ENCODE measurements around the gene SLC4A1.

SLC4A1 gene

GRCh38 chr17:44297975-44298374 lies 30.0 kb upstream of the SLC4A1 start:
- no peaks in the 10 kb centered on the region for H3K9me3 ChIP-seq (ENCODE audit: severe bottlenecking)
- no peak for DNase-seq
- TF ChIP-seq, protein P1, sequence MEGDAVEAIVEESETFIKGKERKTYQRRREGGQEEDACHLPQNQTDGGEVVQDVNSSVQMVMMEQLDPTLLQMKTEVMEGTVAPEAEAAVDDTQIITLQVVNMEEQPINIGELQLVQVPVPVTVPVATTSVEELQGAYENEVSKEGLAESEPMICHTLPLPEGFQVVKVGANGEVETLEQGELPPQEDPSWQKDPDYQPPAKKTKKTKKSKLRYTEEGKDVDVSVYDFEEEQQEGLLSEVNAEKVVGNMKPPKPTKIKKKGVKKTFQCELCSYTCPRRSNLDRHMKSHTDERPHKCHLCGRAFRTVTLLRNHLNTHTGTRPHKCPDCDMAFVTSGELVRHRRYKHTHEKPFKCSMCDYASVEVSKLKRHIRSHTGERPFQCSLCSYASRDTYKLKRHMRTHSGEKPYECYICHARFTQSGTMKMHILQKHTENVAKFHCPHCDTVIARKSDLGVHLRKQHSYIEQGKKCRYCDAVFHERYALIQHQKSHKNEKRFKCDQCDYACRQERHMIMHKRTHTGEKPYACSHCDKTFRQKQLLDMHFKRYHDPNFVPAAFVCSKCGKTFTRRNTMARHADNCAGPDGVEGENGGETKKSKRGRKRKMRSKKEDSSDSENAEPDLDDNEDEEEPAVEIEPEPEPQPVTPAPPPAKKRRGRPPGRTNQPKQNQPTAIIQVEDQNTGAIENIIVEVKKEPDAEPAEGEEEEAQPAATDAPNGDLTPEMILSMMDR (IDR thresholded peaks at IDR 0.05; ENCODE audit: low read depth, low read length), result no peak
- H3K27me3 ChIP-seq (ENCODE audit: insufficient read depth, low read depth, severe bottlenecking), result no peaks in the 10 kb centered on the region
- no peak overlapping the region for H3K4me3 ChIP-seq (ENCODE audit: low read depth, low read length)
- no peak overlapping the region for H3K27ac ChIP-seq
- peaks cover 9% of the 10 kb centered on the region for H3K36me3 ChIP-seq

GRCh38 chr17:44293509-44294226 lies 25.7 kb upstream of the SLC4A1 start:
- Histone ChIP-seq H3K36me3 (no peaks in the 10 kb centered on the region), H3K9me3 (ENCODE audit: severe bottlenecking) (no peaks in the 10 kb centered on the region), H3K27me3 (ENCODE audit: insufficient read depth, low read depth, severe bottlenecking) (no peaks in the 10 kb centered on the region), H3K4me3 (ENCODE audit: low read depth, low read length) (no peak overlapping the region), H3K27ac (no peak overlapping the region)
- TF ChIP-seq, protein P1 (IDR thresholded peaks at IDR 0.05; ENCODE audit: low read depth, low read length), result no peak
- no peak for DNase-seq

GRCh38 chr17:44287651-44288050 lies 19.7 kb upstream of the SLC4A1 start:
- TF ChIP-seq, protein P1 (IDR thresholded peaks at IDR 0.05; ENCODE audit: low read depth, low read length), result no peak
- Histone ChIP-seq H3K9me3 (ENCODE audit: severe bottlenecking) (no peaks in the 10 kb centered on the region), H3K27ac (no peak overlapping the region), H3K36me3 (no peaks in the 10 kb centered on the region), H3K4me3 (ENCODE audit: low read depth, low read length) (no peak overlapping the region), H3K27me3 (ENCODE audit: insufficient read depth, low read depth, severe bottlenecking) (no peaks in the 10 kb centered on the region)
- no peak for DNase-seq

DNA sequence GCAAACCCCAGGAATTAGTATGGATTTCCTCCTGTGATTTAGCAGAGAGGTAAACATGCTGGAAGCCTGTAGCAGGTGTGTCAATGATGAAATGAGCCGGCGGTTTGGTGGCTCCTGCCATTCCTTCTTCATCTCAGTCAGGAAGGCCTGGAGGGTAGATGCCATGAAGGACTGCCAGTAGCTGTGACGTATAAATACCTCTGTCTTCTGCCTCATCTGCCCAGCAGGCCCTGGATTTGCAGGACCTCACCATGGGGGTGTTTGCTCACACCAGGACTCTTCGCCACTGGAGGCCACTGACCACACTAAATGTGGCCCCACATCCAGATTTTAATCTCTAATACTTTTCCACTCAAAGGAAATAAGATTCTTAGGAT lies 16.1 kb upstream of the SLC4A1 start:
- Histone ChIP-seq H3K27me3 (ENCODE audit: insufficient read depth, low read depth, severe bottlenecking) (no peaks in the 10 kb centered on the region), H3K27ac (no peak overlapping the region), H3K9me3 (ENCODE audit: severe bottlenecking) (no peaks in the 10 kb centered on the region), H3K4me3 (ENCODE audit: low read depth, low read length) (no peak overlapping the region), H3K36me3 (no peaks in the 10 kb centered on the region)
- TF ChIP-seq, protein P1 (IDR thresholded peaks at IDR 0.05; ENCODE audit: low read depth, low read length), result no peak
- no peak for DNase-seq

- Histone ChIP-seq H3K4me3 (ENCODE audit: low read depth, low read length) (no peak overlapping the region), H3K9me3 (ENCODE audit: severe bottlenecking) (no peaks in the 10 kb centered on the region), H3K36me3 (no peaks in the 10 kb centered on the region), H3K27ac (no peak overlapping the region), H3K27me3 (ENCODE audit: insufficient read depth, low read depth, severe bottlenecking) (no peaks in the 10 kb centered on the region)
- DNase-seq, result no peak
- TF ChIP-seq, protein P1 (IDR thresholded peaks at IDR 0.05; ENCODE audit: low read depth, low read length), result no peak
Measured at GRCh38 chr17:44283344-44284023, 15.5 kb upstream of the SLC4A1 start.

Data from WERI-Rb-1 (cell line).